Measurements from ENCODE around the gene SRSF9.

SRSF9 gene

GRCh38 chr12:120416490-120417216 is 52.9 kb downstream of the SRSF9 start:
- H3K4me1 ChIP-seq (ENCODE audit: insufficient read depth, poor library complexity, severe bottlenecking), result no peaks in the 10 kb centered on the region
- DNase-seq (ENCODE audit: low spot score), result no peak
- TF ChIP-seq CTCF (IDR thresholded peaks at IDR 0.05; ENCODE audit: poor library complexity, severe bottlenecking), result no peak
- no peaks in the 10 kb centered on the region for H3K36me3 ChIP-seq (ENCODE audit: low read depth)
- H3K4me3 ChIP-seq (ENCODE audit: severe bottlenecking), result no peak overlapping the region
- ATAC-seq (ENCODE audit: low read depth), result no peak
- no peak overlapping the region for H3K27ac ChIP-seq (ENCODE audit: poor library complexity, severe bottlenecking)
- no peaks in the 10 kb centered on the region for H3K9me3 ChIP-seq (ENCODE audit: severe bottlenecking)
- no peaks in the 10 kb centered on the region for H3K27me3 ChIP-seq (ENCODE audit: insufficient read depth, poor library complexity, severe bottlenecking)

- no peaks in the 10 kb centered on the region for H3K4me1 ChIP-seq (ENCODE audit: insufficient read depth, poor library complexity, severe bottlenecking)
- H3K27ac ChIP-seq (ENCODE audit: poor library complexity, severe bottlenecking), result no peak overlapping the region
- H3K9me3 ChIP-seq (ENCODE audit: severe bottlenecking), result no peaks in the 10 kb centered on the region
- no peak overlapping the region for H3K4me3 ChIP-seq (ENCODE audit: severe bottlenecking)
- no peaks in the 10 kb centered on the region for H3K27me3 ChIP-seq (ENCODE audit: insufficient read depth, poor library complexity, severe bottlenecking)
- no peak for DNase-seq (ENCODE audit: low spot score)
- ATAC-seq (ENCODE audit: low read depth), result no peak
- TF ChIP-seq CTCF (IDR thresholded peaks at IDR 0.05; ENCODE audit: poor library complexity, severe bottlenecking), result no peak
- H3K36me3 ChIP-seq (ENCODE audit: low read depth), result no peaks in the 10 kb centered on the region
Measured at GRCh38 chr12:120413901-120414695, 55.5 kb downstream of the SRSF9 start.

GRCh38 chr12:120412421-120412820 is 57.1 kb downstream of the SRSF9 start:
- ATAC-seq (ENCODE audit: low read depth) (no peak), DNase-seq (ENCODE audit: low spot score) (no peak)
- TF ChIP-seq CTCF (IDR thresholded peaks at IDR 0.05; ENCODE audit: poor library complexity, severe bottlenecking), result no peak
- Histone ChIP-seq H3K27me3 (ENCODE audit: insufficient read depth, poor library complexity, severe bottlenecking) (no peaks in the 10 kb centered on the region), H3K4me1 (ENCODE audit: insufficient read depth, poor library complexity, severe bottlenecking) (no peaks in the 10 kb centered on the region), H3K36me3 (ENCODE audit: low read depth) (no peaks in the 10 kb centered on the region), H3K27ac (ENCODE audit: poor library complexity, severe bottlenecking) (no peak overlapping the region), H3K9me3 (ENCODE audit: severe bottlenecking) (no peaks in the 10 kb centered on the region), H3K4me3 (ENCODE audit: severe bottlenecking) (no peak overlapping the region)
